K562 (cell line): Measurements from ENCODE around the gene ERC2.

Experiments
- EZH2 ChIP-seq: IDR thresholded peaks from 2 replicates; pipeline ENCODE4 v1.6.1; 2012; ENCODE audit warnings: low read depth, mild to moderate bottlenecking, inconsistent platforms, low read length, borderline replicate concordance
- HNRNPH1 ChIP-seq: fragments of 200-400 bp; formaldehyde crosslinking; optimal IDR thresholded peaks from 2 replicates; pipeline ENCODE3; 2017; ENCODE audit warnings: low read depth, mild to moderate bottlenecking, low read length, moderate library complexity
- RCOR1 ChIP-seq, 2 experiments: IDR thresholded peaks; 2 replicates each; pipeline ENCODE4 v1.6.1; 2012; ENCODE audit warnings: low read depth in 2 of 2, low read length in 2 of 2, borderline replicate concordance in 1 of 2, improper control_type of control experiment in 1 of 2
- ZNF124 ChIP-seq: sonication (generic); formaldehyde crosslinking; IDR thresholded peaks from 2 replicates; pipeline ENCODE4 v1.8.1; 2022; ENCODE audit warnings: missing genetic modification reagents

DNA sequence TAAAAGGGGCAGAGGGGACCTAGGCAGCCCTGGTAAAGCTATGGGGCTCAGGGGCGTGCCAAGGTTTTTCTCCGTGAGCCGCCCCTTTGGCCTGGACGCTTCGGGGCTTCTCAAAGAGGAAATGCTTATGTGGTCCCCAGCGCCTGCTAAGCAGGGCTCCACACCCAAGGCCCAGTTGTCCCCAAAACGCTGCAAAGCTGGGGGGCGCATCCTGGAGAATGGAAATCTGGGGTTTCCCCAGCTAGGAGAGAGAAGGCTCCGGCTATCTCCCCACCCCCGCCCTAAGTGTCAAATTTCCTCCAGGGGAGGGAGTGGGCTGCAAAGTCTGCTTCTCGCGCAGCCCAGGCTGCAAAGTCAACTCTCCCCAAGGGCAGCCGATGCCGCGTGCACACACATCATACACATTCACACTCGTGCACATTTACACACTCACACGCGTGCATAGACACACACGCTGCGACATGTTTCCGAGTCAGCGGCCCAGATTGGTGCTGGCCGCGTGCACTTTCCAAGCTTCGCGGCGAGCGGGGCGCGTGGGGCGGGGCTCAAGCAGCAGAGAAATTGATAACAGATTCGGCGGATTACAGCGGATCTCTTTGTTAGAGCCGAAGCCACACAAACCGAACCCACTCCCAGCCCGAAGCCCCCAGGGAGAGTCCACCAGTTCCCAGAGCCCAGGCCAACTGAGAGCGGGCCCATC is 985.6 kb downstream of the ERC2 start:
- TF ChIP-seq RCOR1 (IDR thresholded peaks at IDR 0.05; ENCODE audit: borderline replicate concordance in 1 of 2, low read depth in 2 of 2, low read length in 2 of 2) (no peak), ZNF124 (CRISPR knock-in tag) (no peak), HNRNPH1 (no peak), EZH2 (no peak)
